ENCODE results near the gene GPR17. TPM values are rescaled to one million over a fixed set of nuclear protein-coding genes. Genes with fewer than 3 reads are reported as not detected.

Gene GPR17
- total and polyA plus RNA-seq, 2 experiments from 2014 or later: not detected

DNA sequence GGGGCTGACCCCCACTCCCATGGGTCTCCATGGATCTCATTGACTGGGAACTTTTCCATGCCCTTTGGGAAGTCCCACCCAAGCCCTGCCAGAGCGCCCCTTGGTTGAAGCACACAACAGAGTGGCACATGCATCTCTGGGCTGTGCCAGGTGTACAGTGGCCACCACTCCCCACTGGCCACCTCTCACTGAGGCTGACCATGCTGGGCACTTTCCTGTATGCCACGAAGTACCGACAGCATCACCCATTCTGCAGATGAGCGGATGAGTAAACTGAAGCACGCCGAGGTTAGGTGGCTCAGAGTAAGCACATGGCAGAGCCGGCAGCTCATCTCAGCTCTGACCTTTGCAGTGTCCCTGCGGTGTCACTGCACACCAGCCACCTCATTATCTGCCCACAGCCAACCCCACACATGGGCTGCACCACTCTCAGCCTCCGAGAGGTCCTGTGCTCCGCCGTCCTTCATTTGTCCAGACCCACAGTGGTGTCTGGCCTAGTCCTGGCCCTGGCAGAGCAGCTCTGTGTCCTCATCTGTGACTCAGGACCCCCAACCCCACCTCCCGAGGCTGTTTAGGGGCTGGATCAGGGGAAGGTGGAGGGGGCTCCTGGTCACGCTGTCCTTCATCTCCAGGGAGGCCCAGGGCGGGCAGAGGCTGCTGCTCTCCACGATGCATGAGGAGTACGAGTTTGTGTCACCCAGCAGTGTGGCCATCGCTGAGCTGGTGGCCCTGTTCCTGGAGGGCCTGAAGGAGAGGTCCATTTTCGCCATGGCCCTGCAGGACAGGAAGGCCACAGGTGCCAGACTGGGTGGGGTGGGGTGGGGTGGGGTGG lies 18.0 kb upstream of the GPR17 start:
- peaks cover 3% of the 10 kb centered on the region; the same call in 2 of the 3 replicates for H3K4me1 Mint-ChIP-seq
- H3K9me2 ChIP-seq (ENCODE audit: insufficient read depth): no peaks in the 10 kb centered on the region
- TF ChIP-seq JUNB (IDR thresholded peaks at IDR 0.05; ENCODE audit: unreplicated experiment) (no peak), EZH2phosphoT487 (IDR thresholded peaks at IDR 0.05; ENCODE audit: unreplicated experiment) (no peak), POLR2AphosphoS5 (IDR thresholded peaks at IDR 0.05; ENCODE audit: low read depth) (no peak), STAT1 (IDR thresholded peaks at IDR 0.05; ENCODE audit: unreplicated experiment) (no peak)
- TF ChIP-seq, protein P1, sequence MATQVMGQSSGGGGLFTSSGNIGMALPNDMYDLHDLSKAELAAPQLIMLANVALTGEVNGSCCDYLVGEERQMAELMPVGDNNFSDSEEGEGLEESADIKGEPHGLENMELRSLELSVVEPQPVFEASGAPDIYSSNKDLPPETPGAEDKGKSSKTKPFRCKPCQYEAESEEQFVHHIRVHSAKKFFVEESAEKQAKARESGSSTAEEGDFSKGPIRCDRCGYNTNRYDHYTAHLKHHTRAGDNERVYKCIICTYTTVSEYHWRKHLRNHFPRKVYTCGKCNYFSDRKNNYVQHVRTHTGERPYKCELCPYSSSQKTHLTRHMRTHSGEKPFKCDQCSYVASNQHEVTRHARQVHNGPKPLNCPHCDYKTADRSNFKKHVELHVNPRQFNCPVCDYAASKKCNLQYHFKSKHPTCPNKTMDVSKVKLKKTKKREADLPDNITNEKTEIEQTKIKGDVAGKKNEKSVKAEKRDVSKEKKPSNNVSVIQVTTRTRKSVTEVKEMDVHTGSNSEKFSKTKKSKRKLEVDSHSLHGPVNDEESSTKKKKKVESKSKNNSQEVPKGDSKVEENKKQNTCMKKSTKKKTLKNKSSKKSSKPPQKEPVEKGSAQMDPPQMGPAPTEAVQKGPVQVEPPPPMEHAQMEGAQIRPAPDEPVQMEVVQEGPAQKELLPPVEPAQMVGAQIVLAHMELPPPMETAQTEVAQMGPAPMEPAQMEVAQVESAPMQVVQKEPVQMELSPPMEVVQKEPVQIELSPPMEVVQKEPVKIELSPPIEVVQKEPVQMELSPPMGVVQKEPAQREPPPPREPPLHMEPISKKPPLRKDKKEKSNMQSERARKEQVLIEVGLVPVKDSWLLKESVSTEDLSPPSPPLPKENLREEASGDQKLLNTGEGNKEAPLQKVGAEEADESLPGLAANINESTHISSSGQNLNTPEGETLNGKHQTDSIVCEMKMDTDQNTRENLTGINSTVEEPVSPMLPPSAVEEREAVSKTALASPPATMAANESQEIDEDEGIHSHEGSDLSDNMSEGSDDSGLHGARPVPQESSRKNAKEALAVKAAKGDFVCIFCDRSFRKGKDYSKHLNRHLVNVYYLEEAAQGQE (IDR thresholded peaks at IDR 0.05; ENCODE audit: unreplicated experiment): no peak
- H3K79me2 ChIP-seq (replicated peaks; ENCODE audit: insufficient read depth): no peaks in the 10 kb centered on the region
- H3K9me3 Mint-ChIP-seq: no peaks in the 10 kb centered on the region
- no peak overlapping the region for H3K27ac ChIP-seq (ENCODE audit: low read depth)
- H3K4me3 ChIP-seq: no peak overlapping the region
- H3K4me3 Mint-ChIP-seq: no peak overlapping the region
- ATAC-seq (no peak), DNase-seq (ENCODE audit: low spot score) (no peak)
- H3K27me3 Mint-ChIP-seq (ENCODE audit: insufficient read depth, low read depth, poor library complexity): no peaks in the 10 kb centered on the region
- no peak overlapping the region for H2AFZ ChIP-seq
- no peaks in the 10 kb centered on the region for H3K27me3 ChIP-seq (ENCODE audit: insufficient read depth)
- H3K36me3 Mint-ChIP-seq (ENCODE audit: low read depth): no peaks in the 10 kb centered on the region
- no peak overlapping the region for H3K4me2 ChIP-seq
- no peaks in the 10 kb centered on the region for H4K20me1 ChIP-seq (replicated peaks; ENCODE audit: insufficient read depth)
- no peak overlapping the region for H3K27ac Mint-ChIP-seq
- no peaks in the 10 kb centered on the region for H3F3A ChIP-seq (replicated peaks; ENCODE audit: low read depth)
- no peaks in the 10 kb centered on the region for H3K36me3 ChIP-seq (ENCODE audit: insufficient read depth)
- H3K4me1 ChIP-seq (ENCODE audit: insufficient read depth): no peaks in the 10 kb centered on the region

DNA sequence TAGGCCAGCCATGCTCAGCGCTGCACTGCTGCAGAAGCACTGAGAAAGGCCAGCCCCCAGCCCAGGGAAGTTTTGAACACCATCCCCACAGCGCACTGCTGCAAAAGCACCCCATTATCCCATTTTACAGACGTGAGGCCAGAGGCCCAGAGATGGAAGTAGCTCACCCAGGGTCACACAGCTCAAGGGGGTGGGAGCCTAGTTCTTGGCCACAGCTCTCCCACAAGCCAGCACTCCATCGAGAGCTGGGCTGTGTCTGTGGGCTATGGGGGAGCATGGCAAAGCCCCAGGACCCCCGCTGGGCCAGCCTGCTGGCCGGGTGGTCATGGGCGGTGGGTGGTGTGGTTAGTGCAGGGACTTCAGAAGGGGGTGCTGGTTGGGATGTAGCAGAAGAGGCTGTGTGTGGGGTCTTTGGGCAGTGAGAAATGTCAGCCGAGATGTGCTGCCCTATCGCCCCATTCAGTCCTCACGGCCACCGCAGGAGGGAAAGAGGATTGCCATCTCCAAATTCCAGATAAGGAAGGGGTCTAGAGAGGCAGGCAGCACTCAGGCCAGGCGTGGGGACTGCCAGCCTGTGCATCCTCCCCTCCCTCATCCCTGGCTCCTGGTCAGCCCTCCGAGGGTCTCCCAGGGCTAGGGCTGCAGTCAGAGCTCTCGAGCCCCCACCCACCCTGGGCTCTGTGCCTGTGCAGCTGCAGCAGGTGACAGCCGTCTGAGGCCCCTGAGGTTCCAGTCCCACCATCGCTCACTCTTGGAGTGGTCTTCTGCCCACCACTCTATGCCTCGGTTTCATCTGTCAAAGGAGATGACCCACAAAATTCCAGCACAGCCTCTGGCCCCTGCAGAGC lies 17.0 kb upstream of the GPR17 start:
- no peak overlapping the region for H2AFZ ChIP-seq
- H3K27me3 Mint-ChIP-seq (ENCODE audit: insufficient read depth, low read depth, poor library complexity): peaks cover 1% of the 10 kb centered on the region
- H3K79me2 ChIP-seq (replicated peaks; ENCODE audit: insufficient read depth): no peaks in the 10 kb centered on the region
- DNase-seq (ENCODE audit: low spot score) (no peak), ATAC-seq (no peak)
- H4K20me1 ChIP-seq (replicated peaks; ENCODE audit: insufficient read depth): no peaks in the 10 kb centered on the region
- no peak overlapping the region for H3K4me3 ChIP-seq
- no peak overlapping the region for H3K27ac Mint-ChIP-seq
- no peaks in the 10 kb centered on the region for H3K9me3 Mint-ChIP-seq
- no peak overlapping the region for H3K27ac ChIP-seq (ENCODE audit: low read depth)
- H3K36me3 ChIP-seq (ENCODE audit: insufficient read depth): no peaks in the 10 kb centered on the region
- no peaks in the 10 kb centered on the region for H3K27me3 ChIP-seq (ENCODE audit: insufficient read depth)
- no peak overlapping the region for H3K4me3 Mint-ChIP-seq
- H3K4me2 ChIP-seq: no peak overlapping the region
- peaks cover 3% of the 10 kb centered on the region; the same call in 2 of the 3 replicates for H3K4me1 Mint-ChIP-seq
- no peaks in the 10 kb centered on the region for H3K4me1 ChIP-seq (ENCODE audit: insufficient read depth)
- no peaks in the 10 kb centered on the region for H3K9me2 ChIP-seq (ENCODE audit: insufficient read depth)
- H3K36me3 Mint-ChIP-seq (ENCODE audit: low read depth): no peaks in the 10 kb centered on the region
- H3F3A ChIP-seq (replicated peaks; ENCODE audit: low read depth): no peaks in the 10 kb centered on the region
- no peak for TF ChIP-seq JUNB (IDR thresholded peaks at IDR 0.05; ENCODE audit: unreplicated experiment)
- TF ChIP-seq, protein P1 (IDR thresholded peaks at IDR 0.05; ENCODE audit: unreplicated experiment): no peak
- no peak for TF ChIP-seq NANOG (IDR thresholded peaks at IDR 0.05; ENCODE audit: borderline replicate concordance)
- TF ChIP-seq STAT1 (IDR thresholded peaks at IDR 0.05; ENCODE audit: unreplicated experiment): no peak

Data from GM23338 (cell line).